ENCODE data around the gene JAK3. TPM values are rescaled to one million over a fixed set of nuclear protein-coding genes. Genes with fewer than 3 reads are reported as not detected.
"Not testable (repeated sequence)": the region's sequence is repeated elsewhere in the genome, so short reads cannot be mapped to it uniquely, and the experiment has no call there.

JAK3 gene
- polyA plus RNA-seq, 2 of the 4 experiments (the other 2 are of a cell fraction) = 0.31 to 0.89 TPM

DNA sequence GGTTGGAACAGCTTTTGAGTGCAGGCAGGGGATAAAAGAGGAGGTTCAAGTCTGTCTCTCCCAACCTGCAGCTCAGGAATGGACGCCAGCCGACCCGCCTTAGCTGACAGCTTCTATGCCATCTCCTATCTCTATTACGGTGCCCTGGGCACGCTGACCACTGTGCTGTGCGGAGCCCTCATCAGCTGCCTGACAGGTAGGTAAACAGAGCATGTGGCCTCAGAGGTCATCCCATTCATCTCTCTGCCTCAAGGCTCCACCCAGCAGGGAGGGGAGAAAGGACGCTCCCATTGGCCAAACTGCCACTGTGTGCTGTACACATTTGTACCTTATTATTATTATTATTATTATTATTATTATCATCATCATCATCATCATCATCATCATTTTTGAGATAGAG is 40.5 kb upstream of the JAK3 start:
- 81% methylated on average over 7 of the region's 7 CpGs for WGBS (ENCODE audit: missing lambda C conversion rate)
- no peak for DNase-seq (ENCODE audit: low read depth in 1 of 2, low spot score in 1 of 2)
- ChIA-PET POLR2A (no interaction called here), CTCF (no interaction called here)
- H3K9me3 ChIP-seq = no peaks in the 10 kb centered on the region
- no peak for FAIRE-seq
- H3K4me1 ChIP-seq = no peaks in the 10 kb centered on the region
- no peak overlapping the region for H3K27ac ChIP-seq
- H3K4me3 ChIP-seq = no peak overlapping the region
- no peak overlapping the region for H3K4me2 ChIP-seq
- no peak for ATAC-seq
- TF ChIP-seq, protein P1, sequence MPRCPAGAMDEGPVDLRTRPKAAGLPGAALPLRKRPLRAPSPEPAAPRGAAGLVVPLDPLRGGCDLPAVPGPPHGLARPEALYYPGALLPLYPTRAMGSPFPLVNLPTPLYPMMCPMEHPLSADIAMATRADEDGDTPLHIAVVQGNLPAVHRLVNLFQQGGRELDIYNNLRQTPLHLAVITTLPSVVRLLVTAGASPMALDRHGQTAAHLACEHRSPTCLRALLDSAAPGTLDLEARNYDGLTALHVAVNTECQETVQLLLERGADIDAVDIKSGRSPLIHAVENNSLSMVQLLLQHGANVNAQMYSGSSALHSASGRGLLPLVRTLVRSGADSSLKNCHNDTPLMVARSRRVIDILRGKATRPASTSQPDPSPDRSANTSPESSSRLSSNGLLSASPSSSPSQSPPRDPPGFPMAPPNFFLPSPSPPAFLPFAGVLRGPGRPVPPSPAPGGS (IDR thresholded peaks at IDR 0.05) = no peak
- TF ChIP-seq POLR2A (IDR thresholded peaks at IDR 0.05; ENCODE audit: low read length) (no peak), PHF8 (IDR thresholded peaks at IDR 0.05; ENCODE audit: borderline replicate concordance, low read depth) (no peak), CBX2 (IDR thresholded peaks at IDR 0.05; ENCODE audit: borderline replicate concordance, low read depth) (no peak), CHD2 (IDR thresholded peaks at IDR 0.05; ENCODE audit: low read length, partially characterized antibody) (no peak), CEBPB (IDR thresholded peaks at IDR 0.05) (no peak), FOXS1 (CRISPR knock-in tag; IDR thresholded peaks at IDR 0.05) (no peak), RARB (CRISPR knock-in tag; IDR thresholded peaks at IDR 0.05) (no peak), RAD21 (conservative IDR thresholded peaks at IDR 0.05 in 1 of 2, IDR thresholded peaks at IDR 0.05 in 1 of 2) (no peak), BHLHE40 (IDR thresholded peaks at IDR 0.05; ENCODE audit: low read depth, low read length) (no peak)
- TF ChIP-seq, protein P2, sequence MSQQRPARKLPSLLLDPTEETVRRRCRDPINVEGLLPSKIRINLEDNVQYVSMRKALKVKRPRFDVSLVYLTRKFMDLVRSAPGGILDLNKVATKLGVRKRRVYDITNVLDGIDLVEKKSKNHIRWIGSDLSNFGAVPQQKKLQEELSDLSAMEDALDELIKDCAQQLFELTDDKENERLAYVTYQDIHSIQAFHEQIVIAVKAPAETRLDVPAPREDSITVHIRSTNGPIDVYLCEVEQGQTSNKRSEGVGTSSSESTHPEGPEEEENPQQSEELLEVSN (IDR thresholded peaks at IDR 0.05; ENCODE audit: borderline replicate concordance, low read depth) = no peak
- TF ChIP-seq, protein P3, sequence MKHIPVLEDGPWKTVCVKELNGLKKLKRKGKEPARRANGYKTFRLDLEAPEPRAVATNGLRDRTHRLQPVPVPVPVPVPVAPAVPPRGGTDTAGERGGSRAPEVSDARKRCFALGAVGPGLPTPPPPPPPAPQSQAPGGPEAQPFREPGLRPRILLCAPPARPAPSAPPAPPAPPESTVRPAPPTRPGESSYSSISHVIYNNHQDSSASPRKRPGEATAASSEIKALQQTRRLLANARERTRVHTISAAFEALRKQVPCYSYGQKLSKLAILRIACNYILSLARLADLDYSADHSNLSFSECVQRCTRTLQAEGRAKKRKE (CRISPR knock-in tag; IDR thresholded peaks at IDR 0.05; ENCODE audit: low read depth) = no peak

DNA sequence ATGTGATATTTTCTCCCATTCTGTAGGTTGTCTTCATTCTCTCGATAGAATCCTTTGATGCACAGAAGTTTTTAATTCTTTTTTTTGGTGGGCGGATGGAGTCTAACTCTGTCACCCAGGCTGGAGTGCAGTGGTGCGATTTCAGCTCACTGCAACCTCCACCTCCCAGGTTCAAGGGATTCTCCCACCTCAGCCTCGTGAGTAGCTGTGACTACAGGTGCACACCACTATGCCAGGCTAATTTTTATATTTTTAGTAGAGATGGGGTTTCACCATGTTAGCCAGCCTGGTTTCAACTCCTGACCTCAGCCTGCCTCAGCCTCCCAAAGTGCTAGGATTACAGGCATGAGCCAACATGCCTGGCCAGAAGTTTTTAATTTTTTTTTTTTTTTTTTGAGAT is 39.4 kb upstream of the JAK3 start:
- CTCF ChIA-PET = interaction anchor here (0.7 kb wide), 1 partner anchor 17 kb away, joined by 3 read pairs; no protein-coding TSS in a partner anchor
- WGBS (ENCODE audit: missing lambda C conversion rate) = 63% methylated on average over 4 of the region's 4 CpGs
- POLR2A ChIA-PET; H3K4me3 ChIP-seq; DNase-seq (ENCODE audit: low read depth in 1 of 2, low spot score in 1 of 2); FAIRE-seq; H3K4me2 ChIP-seq; H3K27ac ChIP-seq; ATAC-seq; H3K4me1 ChIP-seq; H3K9me3 ChIP-seq: not testable (repeated sequence)

DNA sequence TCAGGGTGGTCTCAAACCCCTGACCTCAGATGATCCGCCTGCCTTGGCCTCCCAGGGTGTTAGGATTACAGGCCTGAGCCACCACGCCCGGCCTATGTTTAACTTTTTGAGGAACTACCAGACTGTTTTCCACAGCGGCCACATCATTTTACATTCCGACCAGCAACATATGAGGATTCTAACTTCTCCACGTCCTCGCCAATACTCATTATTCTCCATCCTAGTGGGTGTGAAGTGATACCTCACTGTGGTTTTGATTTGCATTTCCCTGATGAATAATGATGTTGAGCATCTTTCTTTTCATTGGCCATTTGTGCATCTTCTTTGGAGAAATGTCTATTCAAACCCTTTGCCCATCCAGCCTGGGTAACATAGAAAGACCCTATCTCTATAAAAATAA is 38.7 kb upstream of the JAK3 start:
- Histone ChIP-seq H3K4me2 (no peak overlapping the region), H3K4me3 (no peak overlapping the region), H3K27ac (no peak overlapping the region), H3K4me1 (no peaks in the 10 kb centered on the region), H3K9me3 (no peaks in the 10 kb centered on the region)
- FAIRE-seq (no peak), ATAC-seq (no peak), DNase-seq (ENCODE audit: low read depth in 1 of 2, low spot score in 1 of 2) (no peak)
- ChIA-PET POLR2A (no interaction called here), CTCF (no interaction called here)
- 62% methylated on average over 7 of the region's 7 CpGs for WGBS (ENCODE audit: missing lambda C conversion rate)
- TF ChIP-seq TP53 (CRISPR knock-in tag; IDR thresholded peaks at IDR 0.05) (no peak), HDAC2 (IDR thresholded peaks at IDR 0.05) (no peak), EHMT2 (IDR thresholded peaks at IDR 0.05; ENCODE audit: low read depth) (no peak), MYC (IDR thresholded peaks at IDR 0.05; ENCODE audit: borderline replicate concordance, low read length) (no peak), SREBF2 (IDR thresholded peaks at IDR 0.05) (no peak), HOXB5 (CRISPR knock-in tag; IDR thresholded peaks at IDR 0.05) (no peak), FOSL2 (IDR thresholded peaks at IDR 0.05) (no peak), FOSL2 (CRISPR knock-in tag; IDR thresholded peaks at IDR 0.05) (no peak), RNF2 (IDR thresholded peaks at IDR 0.05; ENCODE audit: borderline replicate concordance, low read depth) (no peak), CBX2 (IDR thresholded peaks at IDR 0.05; ENCODE audit: borderline replicate concordance, low read depth) (no peak), MAZ (IDR thresholded peaks at IDR 0.05; ENCODE audit: borderline replicate concordance, low read depth, low read length) (no peak), HEYL (CRISPR knock-in tag; IDR thresholded peaks at IDR 0.05) (no peak), ZC3H11A (IDR thresholded peaks at IDR 0.05) (no peak), GATA3 (IDR thresholded peaks at IDR 0.05; ENCODE audit: borderline replicate concordance) (no peak), JUNB (IDR thresholded peaks at IDR 0.05) (no peak), RFX5 (IDR thresholded peaks at IDR 0.05) (no peak)
- TF ChIP-seq, protein P4, sequence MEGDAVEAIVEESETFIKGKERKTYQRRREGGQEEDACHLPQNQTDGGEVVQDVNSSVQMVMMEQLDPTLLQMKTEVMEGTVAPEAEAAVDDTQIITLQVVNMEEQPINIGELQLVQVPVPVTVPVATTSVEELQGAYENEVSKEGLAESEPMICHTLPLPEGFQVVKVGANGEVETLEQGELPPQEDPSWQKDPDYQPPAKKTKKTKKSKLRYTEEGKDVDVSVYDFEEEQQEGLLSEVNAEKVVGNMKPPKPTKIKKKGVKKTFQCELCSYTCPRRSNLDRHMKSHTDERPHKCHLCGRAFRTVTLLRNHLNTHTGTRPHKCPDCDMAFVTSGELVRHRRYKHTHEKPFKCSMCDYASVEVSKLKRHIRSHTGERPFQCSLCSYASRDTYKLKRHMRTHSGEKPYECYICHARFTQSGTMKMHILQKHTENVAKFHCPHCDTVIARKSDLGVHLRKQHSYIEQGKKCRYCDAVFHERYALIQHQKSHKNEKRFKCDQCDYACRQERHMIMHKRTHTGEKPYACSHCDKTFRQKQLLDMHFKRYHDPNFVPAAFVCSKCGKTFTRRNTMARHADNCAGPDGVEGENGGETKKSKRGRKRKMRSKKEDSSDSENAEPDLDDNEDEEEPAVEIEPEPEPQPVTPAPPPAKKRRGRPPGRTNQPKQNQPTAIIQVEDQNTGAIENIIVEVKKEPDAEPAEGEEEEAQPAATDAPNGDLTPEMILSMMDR (IDR thresholded peaks at IDR 0.05) = no peak
- TF ChIP-seq, protein P5, sequence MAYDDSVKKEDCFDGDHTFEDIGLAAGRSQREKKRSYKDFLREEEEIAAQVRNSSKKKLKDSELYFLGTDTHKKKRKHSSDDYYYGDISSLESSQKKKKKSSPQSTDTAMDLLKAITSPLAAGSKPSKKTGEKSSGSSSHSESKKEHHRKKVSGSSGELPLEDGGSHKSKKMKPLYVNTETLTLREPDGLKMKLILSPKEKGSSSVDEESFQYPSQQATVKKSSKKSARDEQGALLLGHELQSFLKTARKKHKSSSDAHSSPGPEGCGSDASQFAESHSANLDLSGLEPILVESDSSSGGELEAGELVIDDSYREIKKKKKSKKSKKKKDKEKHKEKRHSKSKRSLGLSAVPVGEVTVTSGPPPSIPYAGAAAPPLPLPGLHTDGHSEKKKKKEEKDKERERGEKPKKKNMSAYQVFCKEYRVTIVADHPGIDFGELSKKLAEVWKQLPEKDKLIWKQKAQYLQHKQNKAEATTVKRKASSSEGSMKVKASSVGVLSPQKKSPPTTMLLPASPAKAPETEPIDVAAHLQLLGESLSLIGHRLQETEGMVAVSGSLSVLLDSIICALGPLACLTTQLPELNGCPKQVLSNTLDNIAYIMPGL (CRISPR knock-in tag; IDR thresholded peaks at IDR 0.05; ENCODE audit: borderline replicate concordance) = no peak
- TF ChIP-seq, protein P1 (IDR thresholded peaks at IDR 0.05) = no peak
